Measurements from ENCODE around the gene HYLS1. TPM values are rescaled to one million over a fixed set of nuclear protein-coding genes. Genes with fewer than 3 reads are reported as not detected.

HYLS1 gene
- total RNA-seq, 1 experiment from 2014 or later, result 8.6 TPM

DNA sequence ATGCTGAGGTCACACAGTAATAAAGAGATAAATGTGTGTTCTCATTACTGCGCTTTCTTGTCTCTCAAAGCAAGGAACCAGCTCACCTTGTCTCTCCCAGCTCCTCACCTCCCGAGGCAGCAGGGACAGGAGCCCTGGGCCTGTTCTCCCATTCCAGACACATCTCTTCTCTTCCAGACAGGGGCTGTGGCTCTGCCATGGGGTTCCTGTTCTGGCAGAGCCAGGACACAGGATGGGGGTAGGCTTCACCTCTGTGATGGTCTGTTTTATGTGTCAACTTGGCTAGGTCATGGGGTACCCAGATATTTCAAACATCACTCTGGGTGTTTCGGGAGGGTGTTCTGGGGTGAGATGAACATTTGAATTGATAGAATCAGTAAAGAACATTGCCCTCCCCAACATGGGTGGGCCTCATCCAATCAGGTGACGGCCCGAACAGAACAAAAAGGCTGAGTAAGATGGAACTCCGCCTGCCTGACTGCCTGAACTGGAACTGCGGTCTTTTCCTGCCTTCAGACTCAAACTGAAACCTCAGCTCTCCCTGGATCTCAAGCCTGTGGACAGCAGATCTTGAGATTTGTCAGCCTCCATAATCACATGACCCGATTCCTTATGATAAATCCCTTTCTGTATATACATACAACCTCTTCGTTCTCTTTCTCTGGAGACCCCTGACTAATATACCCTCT, 56.3 kb downstream of the HYLS1 start:
- Histone ChIP-seq H2BK5ac (ENCODE audit: insufficient read length, low read length) (no peak overlapping the region), H3T11ph (ENCODE audit: low read length) (no peak overlapping the region), H3K9ac (ENCODE audit: extremely low read depth, insufficient read length, low read length) (no peak overlapping the region), H2BK20ac (ENCODE audit: low read depth, low read length, poor library complexity, severe bottlenecking) (no peak overlapping the region), H2BK120ac (ENCODE audit: low read depth, low read length, poor library complexity, severe bottlenecking) (no peak overlapping the region), H3K4me1 (ENCODE audit: insufficient read depth, low read length) (peaks cover 3% of the 10 kb centered on the region; the same call in 1 of the 2 replicates), H3K56ac (ENCODE audit: insufficient read length, low read depth, low read length) (no peak overlapping the region), H3K9me3 (ENCODE audit: control insufficient read depth, low read depth, low read length) (no peaks in the 10 kb centered on the region), H3K23me2 (ENCODE audit: insufficient read length, low read depth, low read length, poor library complexity, severe bottlenecking) (no peaks in the 10 kb centered on the region), H3K14ac (ENCODE audit: insufficient read depth, low read length) (no peak overlapping the region), H2AFZ (ENCODE audit: low read length) (no peak overlapping the region), H2AK5ac (ENCODE audit: insufficient read length, low read length) (no peak overlapping the region), H4K8ac (replicated peaks; ENCODE audit: insufficient read length, low read depth, low read length) (no peak overlapping the region), H4K5ac (ENCODE audit: insufficient read length, low read depth, low read length) (no peak overlapping the region), H3K79me1 (ENCODE audit: insufficient read depth, low read depth, low read length, poor library complexity, severe bottlenecking) (no peaks in the 10 kb centered on the region), H3K4me2 (ENCODE audit: insufficient read depth, insufficient read length, low read length) (no peak overlapping the region), H3K79me2 (ENCODE audit: insufficient read depth, low read length) (no peaks in the 10 kb centered on the region), H3K23ac (ENCODE audit: insufficient read length, low read depth, low read length) (no peak overlapping the region), H2BK15ac (ENCODE audit: low read depth, low read length) (no peak overlapping the region), H3K27ac (ENCODE audit: insufficient read length, low read depth, low read length) (no peak overlapping the region), H4K20me1 (ENCODE audit: control insufficient read depth, insufficient read depth, insufficient read length) (no peaks in the 10 kb centered on the region), H3K18ac (ENCODE audit: insufficient read length, low read depth, low read length) (no peak overlapping the region), H3K27me3 (ENCODE audit: insufficient read depth, low read length) (no peaks in the 10 kb centered on the region), H4K91ac (ENCODE audit: insufficient read length, low read depth, low read length) (no peak overlapping the region), H2BK12ac (ENCODE audit: insufficient read length, low read depth, low read length) (no peak overlapping the region), H3K4ac (ENCODE audit: low read depth, low read length) (no peak overlapping the region)
- H3K27ac Mint-ChIP-seq, result peak overlapping the region in 1 of 3 experiments; percentile 30; a peak in 1 of 7 replicates
- H3K4me1 Mint-ChIP-seq, result peaks cover 18 to 25% of the 10 kb centered on the region in 2 experiments
- TF ChIP-seq, protein P1, sequence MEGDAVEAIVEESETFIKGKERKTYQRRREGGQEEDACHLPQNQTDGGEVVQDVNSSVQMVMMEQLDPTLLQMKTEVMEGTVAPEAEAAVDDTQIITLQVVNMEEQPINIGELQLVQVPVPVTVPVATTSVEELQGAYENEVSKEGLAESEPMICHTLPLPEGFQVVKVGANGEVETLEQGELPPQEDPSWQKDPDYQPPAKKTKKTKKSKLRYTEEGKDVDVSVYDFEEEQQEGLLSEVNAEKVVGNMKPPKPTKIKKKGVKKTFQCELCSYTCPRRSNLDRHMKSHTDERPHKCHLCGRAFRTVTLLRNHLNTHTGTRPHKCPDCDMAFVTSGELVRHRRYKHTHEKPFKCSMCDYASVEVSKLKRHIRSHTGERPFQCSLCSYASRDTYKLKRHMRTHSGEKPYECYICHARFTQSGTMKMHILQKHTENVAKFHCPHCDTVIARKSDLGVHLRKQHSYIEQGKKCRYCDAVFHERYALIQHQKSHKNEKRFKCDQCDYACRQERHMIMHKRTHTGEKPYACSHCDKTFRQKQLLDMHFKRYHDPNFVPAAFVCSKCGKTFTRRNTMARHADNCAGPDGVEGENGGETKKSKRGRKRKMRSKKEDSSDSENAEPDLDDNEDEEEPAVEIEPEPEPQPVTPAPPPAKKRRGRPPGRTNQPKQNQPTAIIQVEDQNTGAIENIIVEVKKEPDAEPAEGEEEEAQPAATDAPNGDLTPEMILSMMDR (conservative IDR thresholded peaks at IDR 0.05), result no peak
- no peak overlapping the region for H3K4me3 Mint-ChIP-seq
- no peak for DNase-seq
- H3K27me3 Mint-ChIP-seq (ENCODE audit: low read depth), result no peaks in the 10 kb centered on the region
- H3K36me3 Mint-ChIP-seq (ENCODE audit: insufficient read depth in 1 of 3, low read depth in 3 of 3), result no peaks in the 10 kb centered on the region; a peak in 1 of 7 replicates
- no peaks in the 10 kb centered on the region for H3K9me3 Mint-ChIP-seq
- no CpG with 5 or more reads among the region's 9 CpGs for WGBS (ENCODE audit: extremely low coverage, insufficient read length, low lambda C conversion rate)

Measured in H9 (cell line).